ENCODE results near the gene GTF2IRD1.
"Not testable (repeated sequence)": the region's sequence is repeated elsewhere in the genome, so short reads cannot be mapped to it uniquely, and the experiment has no call there.

Gene GTF2IRD1

GRCh38 chr7:74494076-74494548, 40.4 kb downstream of the GTF2IRD1 start:
- DNase-seq, result peak; percentile 14

GRCh38 chr7:74495112-74496086, 41.7 kb downstream of the GTF2IRD1 start:
- no peak for DNase-seq

- no peak for DNase-seq
Measured at GRCh38 chr7:74496272-74496671, 42.6 kb downstream of the GTF2IRD1 start.

- not testable (repeated sequence) for DNase-seq
Measured at GRCh38 chr7:74496773-74497172, 43.1 kb downstream of the GTF2IRD1 start.

GRCh38 chr7:74498354-74498753, 44.6 kb downstream of the GTF2IRD1 start:
- DNase-seq, result no peak

GRCh38 chr7:74498996-74499834, 45.5 kb downstream of the GTF2IRD1 start:
- DNase-seq, result no peak

GRCh38 chr7:74499835-74500388, 46.2 kb downstream of the GTF2IRD1 start:
- no peak for DNase-seq

GRCh38 chr7:74501298-74501697, 47.6 kb downstream of the GTF2IRD1 start:
- DNase-seq, result no peak

- no peak for DNase-seq
Measured at GRCh38 chr7:74502216-74502891, 48.6 kb downstream of the GTF2IRD1 start.

GRCh38 chr7:74503061-74503460, 49.4 kb downstream of the GTF2IRD1 start:
- DNase-seq, result no peak

GRCh38 chr7:74503943-74504342, 50.2 kb downstream of the GTF2IRD1 start:
- no peak for DNase-seq

GRCh38 chr7:74505471-74506324, 52.0 kb downstream of the GTF2IRD1 start:
- DNase-seq, result no peak

- no peak for DNase-seq
Measured at GRCh38 chr7:74506325-74506724, 52.6 kb downstream of the GTF2IRD1 start.

- DNase-seq, result no peak
Measured at GRCh38 chr7:74507538-74508319, 54.0 kb downstream of the GTF2IRD1 start.

GRCh38 chr7:74509453-74509852, 55.7 kb downstream of the GTF2IRD1 start:
- not testable (repeated sequence) for DNase-seq

GRCh38 chr7:74511345-74511744, 57.6 kb downstream of the GTF2IRD1 start:
- DNase-seq, result no peak

- no peak for DNase-seq
Measured at GRCh38 chr7:74512762-74513161, 59.1 kb downstream of the GTF2IRD1 start.

GRCh38 chr7:74514131-74514591, 60.5 kb downstream of the GTF2IRD1 start:
- no peak for DNase-seq

- DNase-seq, result no peak
Measured at GRCh38 chr7:74515276-74515675, 61.6 kb downstream of the GTF2IRD1 start.

- DNase-seq, result no peak
Measured at GRCh38 chr7:74516214-74516613, 62.5 kb downstream of the GTF2IRD1 start.

- no peak for DNase-seq
Measured at GRCh38 chr7:74518041-74518440, 64.3 kb downstream of the GTF2IRD1 start.
